ENCODE measurements around the gene OR6X1. TPM values are rescaled to one million over a fixed set of nuclear protein-coding genes. Genes with fewer than 3 reads are reported as not detected.

Gene OR6X1
- total RNA-seq, 1 donor, result not detected

GRCh38 chr11:123797541-123797940 is 43.2 kb upstream of the OR6X1 start:
- no peak for DNase-seq (ENCODE audit: low read depth)
- H3K4me3 ChIP-seq (ENCODE audit: low read depth, low read length), result no peak overlapping the region
- TF ChIP-seq CTCF (IDR thresholded peaks at IDR 0.05; ENCODE audit: insufficient read depth, low read depth, low read length), result no peak

GRCh38 chr11:123797114-123797513 is 42.8 kb upstream of the OR6X1 start:
- no peak for DNase-seq (ENCODE audit: low read depth)

GRCh38 chr11:123796226-123796625 is 41.9 kb upstream of the OR6X1 start:
- TF ChIP-seq CTCF (IDR thresholded peaks at IDR 0.05; ENCODE audit: insufficient read depth, low read depth, low read length), result no peak
- H3K4me3 ChIP-seq (ENCODE audit: low read depth, low read length), result no peak overlapping the region
- DNase-seq (ENCODE audit: low read depth), result no peak

More at GRCh38 chr11:123797114-123797513, 42.8 kb upstream of the OR6X1 start:
- TF ChIP-seq CTCF (IDR thresholded peaks at IDR 0.05; ENCODE audit: insufficient read depth, low read depth, low read length), result no peak
- no peak overlapping the region for H3K4me3 ChIP-seq (ENCODE audit: low read depth, low read length)

GRCh38 chr11:123783536-123783935 is 29.2 kb upstream of the OR6X1 start:
- H3K4me3 ChIP-seq (ENCODE audit: low read depth, low read length), result no peak overlapping the region
- no peak for TF ChIP-seq CTCF (IDR thresholded peaks at IDR 0.05; ENCODE audit: insufficient read depth, low read depth, low read length)
- no peak for DNase-seq (ENCODE audit: low read depth)

- H3K4me3 ChIP-seq (ENCODE audit: low read depth, low read length), result no peak overlapping the region
- no peak for DNase-seq (ENCODE audit: low read depth)
- no peak for TF ChIP-seq CTCF (IDR thresholded peaks at IDR 0.05; ENCODE audit: insufficient read depth, low read depth, low read length)
Measured at GRCh38 chr11:123778511-123778910, 24.2 kb upstream of the OR6X1 start.

- TF ChIP-seq CTCF (IDR thresholded peaks at IDR 0.05; ENCODE audit: insufficient read depth, low read depth, low read length), result no peak
- DNase-seq (ENCODE audit: low read depth), result no peak
- no peak overlapping the region for H3K4me3 ChIP-seq (ENCODE audit: low read depth, low read length)
Measured at GRCh38 chr11:123775715-123776549, 21.6 kb upstream of the OR6X1 start.
